K562 (cell line): Measurements from ENCODE around the gene KMT2C. TPM values are rescaled to one million over a fixed set of nuclear protein-coding genes. Genes with fewer than 3 reads are reported as not detected.

ENCODE experiments used
- ATAC-seq: fragments of 200-7000 bp; cut with Tn5 transposase; 3 replicates; pipeline ENCODE4 v1.9.1; 2020; ENCODE audit warnings: moderate library complexity
- BruUV-seq: library from RNA; stranded (reverse); fragments of 400-500 nt; replicated peaks from 2 replicates; lab custom pipeline; 2021; lab: Mats Ljungman, UMichigan
- CTCF ChIA-PET: fragments of 300-600 bp; formaldehyde crosslinking; extraction: SDS; loops from one replicate; lab custom pipeline; 2021; ENCODE audit warnings: low intra/inter-chr PET ratio; lab: Yijun Ruan, JAX
- POLR2A ChIA-PET: fragments of 300-600, 350-650 bp; sonication (Branson Sonifier 250); formaldehyde crosslinking; extraction: SDS; loops from one replicate; lab custom pipeline; 2021; ENCODE audit warnings: antibody characterized with exemption, inconsistent platforms; lab: Yijun Ruan, JAX
- DNase-seq, 4 experiments: peaks; one replicate each; pipeline versions ENCODE4 v3.0.0 to v3.0.0-alpha.2; 2011 to 2018; ENCODE audit warnings: low spot score in 3 of 4, mixed read lengths in 3 of 4; ENCODE audit errors: extremely low read depth in 1 of 4
- FAIRE-seq: peaks from 2 replicates; lab custom pipeline; 2011; peaks lifted over from hg19 to GRCh38; lab: Jason Lieb, UNC
- H2AFZ ChIP-seq: 2 replicates; pipeline ENCODE4 v1.6.0; 2011; ENCODE audit warnings: low read depth, low read length, control low read depth, inconsistent platforms
- H3K27ac ChIP-seq: fragments of 200-600 bp; 3 replicates; pipeline ENCODE4 v1.8.0; 2011; ENCODE audit warnings: low read depth, mild to moderate bottlenecking, control low read depth, inconsistent platforms, low read length, moderate library complexity, mixed read lengths; ENCODE audit errors: extremely low read depth
- H3K27me3 ChIP-seq, 2 experiments: fragments of 300-600 bp in 1 of 2; 2 replicates in 1 of 2; 3 replicates in 1 of 2; pipeline versions ENCODE4 v1.6.0 to v1.8.0; 2011; ENCODE audit warnings: inconsistent platforms in 2 of 2, low read length in 2 of 2, mild to moderate bottlenecking in 1 of 2, mixed read lengths in 1 of 2, moderate library complexity in 1 of 2; ENCODE audit not compliant: control insufficient read depth in 2 of 2, insufficient read depth in 2 of 2
- H3K36me3 ChIP-seq: fragments of 300-600 bp; 3 replicates; pipeline ENCODE4 v1.8.0; 2011; ENCODE audit warnings: mild to moderate bottlenecking, low read length, inconsistent platforms; ENCODE audit not compliant: control insufficient read depth, insufficient read depth
- H3K4me1 ChIP-seq, 2 experiments: fragments of 200-600 bp in 1 of 2; replicated peaks in 1 of 2; 2 replicates in 1 of 2; 3 replicates in 1 of 2; pipeline versions ENCODE4 v1.5.1 to v1.8.0; 2011; ENCODE audit warnings: inconsistent platforms in 2 of 2, low read length in 2 of 2, mild to moderate bottlenecking in 1 of 2, mixed read lengths in 1 of 2, moderate library complexity in 1 of 2; ENCODE audit not compliant: control insufficient read depth in 2 of 2, insufficient read depth in 2 of 2
- H3K4me2 ChIP-seq: 2 replicates; pipeline ENCODE4 v1.6.1; 2011; ENCODE audit warnings: low read length, control low read depth, inconsistent platforms, mixed read lengths; ENCODE audit not compliant: insufficient read depth
- H3K4me3 ChIP-seq: fragments of 200-600 bp; sonication (generic), shearing (Covaris generic); 2 replicates; pipeline ENCODE4 v1.5.1; 2016; ENCODE audit warnings: control low read depth, inconsistent platforms
- H3K79me2 ChIP-seq: fragments of 200-600 bp; 3 replicates; pipeline ENCODE4 v1.8.0; 2011; ENCODE audit warnings: low read length, inconsistent platforms; ENCODE audit not compliant: control insufficient read depth, insufficient read depth
- H3K9ac ChIP-seq, 2 experiments: 2 replicates each; pipeline versions ENCODE4 v1.6.0 to v1.6.1; 2011; ENCODE audit warnings: low read depth in 2 of 2, low read length in 2 of 2, control low read depth in 1 of 2, inconsistent platforms in 1 of 2, mild to moderate bottlenecking in 1 of 2, mixed read lengths in 1 of 2; ENCODE audit not compliant: insufficient read depth in 1 of 2
- H3K9me1 ChIP-seq: one replicate; pipeline ENCODE4 v1.6.0; 2011; ENCODE audit warnings: inconsistent platforms, mild to moderate bottlenecking, low read length, moderate library complexity; ENCODE audit not compliant: control insufficient read depth, insufficient read depth
- H3K9me3 ChIP-seq: replicated peaks from 2 replicates; pipeline ENCODE4 v1.5.1; 2011; ENCODE audit warnings: low read depth, low read length, inconsistent platforms; ENCODE audit not compliant: control insufficient read depth, insufficient read depth
- H4K20me1 ChIP-seq: replicated peaks from 2 replicates; pipeline ENCODE4 v1.6.1; 2011; ENCODE audit warnings: low read length, inconsistent platforms, mixed read lengths; ENCODE audit not compliant: control insufficient read depth, insufficient read depth
- ARID2 ChIP-seq: fragments of 450-650 bp; IDR thresholded peaks from 2 replicates; pipeline ENCODE4 v1.6.1; 2017; ENCODE audit warnings: antibody characterized with exemption, mild to moderate bottlenecking
- ATF7 ChIP-seq: fragments of 450-650 bp; IDR thresholded peaks from 2 replicates; pipeline ENCODE4 v1.7.1; 2014; ENCODE audit warnings: mild to moderate bottlenecking, moderate library complexity
- KDM1A ChIP-seq, 2 experiments: fragments of 450-650 bp; IDR thresholded peaks; 2 replicates each; pipeline ENCODE4 v1.6.1; 2016; ENCODE audit warnings: mild to moderate bottlenecking in 2 of 2
- NRF1 ChIP-seq, 2 experiments: fragments of 450-650 bp; IDR thresholded peaks in 1 of 2; conservative IDR thresholded peaks in 1 of 2; 2 replicates each; pipeline ENCODE4 v1.6.1; 2014; ENCODE audit warnings: mild to moderate bottlenecking in 2 of 2
- SMARCE1 ChIP-seq: fragments of 450-650 bp; IDR thresholded peaks from 2 replicates; pipeline ENCODE4 v1.7.1; 2016; ENCODE audit warnings: mild to moderate bottlenecking
- TFAM ChIP-seq: fragments of 250-450 bp; sonication (Bioruptor Pico); conservative IDR thresholded peaks from 2 replicates; pipeline ENCODE4 v1.5.0; 2021; ENCODE audit warnings: mild to moderate bottlenecking, moderate library complexity
- ZFP36 ChIP-seq: fragments of 150-350 bp; IDR thresholded peaks from 2 replicates; pipeline ENCODE4 v1.6.1; 2018; ENCODE audit warnings: low read length, low read depth; ENCODE audit not compliant: partially characterized antibody
- ZNF263 ChIP-seq: sonication (generic); formaldehyde crosslinking; IDR thresholded peaks from 2 replicates; pipeline ENCODE4 v1.8.0; 2022; ENCODE audit warnings: mild to moderate bottlenecking, missing genetic modification reagents, borderline replicate concordance
- WGBS: fragments of 100-300 bp; shearing (Covaris generic); methylation state at CpG from one replicate; pipeline ENCODE4 v1.1.6; 2016; ENCODE audit warnings: low coverage, mixed read lengths; ENCODE audit not compliant: insufficient coverage; ENCODE audit errors: missing lambda C conversion rate; 5-methylcytosine and 5-hydroxymethylcytosine counted together
- in situ Hi-C: fragments of 300-500 bp; cut with MboI; formaldehyde crosslinking; loops from 4 replicates; pipeline ENCODE4 v1.15.0; 2018; ENCODE audit warnings: inconsistent platforms, mixed read lengths
- intact Hi-C: fragments of 100-400 bp; cut with micrococcal nuclease; formaldehyde crosslinking; loops from 2 replicates; pipeline ENCODE4 v1.14.2; 2022
- polyA plus RNA-seq, 8 experiments: library from polyadenylated mRNA; depleted of rRNA in 4 of 8; stranded (reverse) in 5 of 8; unstranded in 3 of 8; fragments of >200 nt; fragmentation: Nextera tagmentation in 2 of 8; fragmentation: Illumina TruSeq in 1 of 8; extraction: Ambion mirVana in 2 of 8; extraction: Trizol in 1 of 8; gene quantifications; 2 replicates each; pipeline versions ENCODE4 v1.2.1 to v1.2.3, GENCODE V29; 2011 to 2014; ENCODE audit warnings: inconsistent platforms in 1 of 8, missing spikeins in 1 of 8
- total RNA-seq, 7 experiments: library from RNA; depleted of rRNA in 6 of 7; stranded (reverse); fragments of >200 nt in 6 of 7; fragmentation: Illumina TruSeq in 2 of 7; extraction: Trizol in 2 of 7; gene quantifications; 2 replicates each; pipeline versions ENCODE4 v1.2.1 to v1.2.3, GENCODE V29; 2011 to 2021; ENCODE audit warnings: low replicate concordance in 1 of 7
- TF ChIP-seq, protein P1 (sequence below): fragments of 250-450 bp; sonication (Bioruptor Pico); IDR thresholded peaks from 2 replicates; pipeline ENCODE4 v1.5.0; 2020; ENCODE audit warnings: mild to moderate bottlenecking, borderline replicate concordance
- TF ChIP-seq, protein P2 (sequence below), 2 experiments: fragments of 450-650 bp in 1 of 2; sonication (generic) in 1 of 2; formaldehyde crosslinking; conservative IDR thresholded peaks; 2 replicates each; pipeline versions ENCODE4 v1.4.0 to v1.8.1; 2020 to 2022; ENCODE audit warnings: mild to moderate bottlenecking in 1 of 2, missing genetic modification reagents in 1 of 2
- TF ChIP-seq, protein P3 (sequence below), 2 experiments: fragments of 450-650 bp; IDR thresholded peaks; 2 replicates each; pipeline ENCODE4 v1.6.1; 2016
- TF ChIP-seq, protein P4 (sequence below): sonication (generic); formaldehyde crosslinking; IDR thresholded peaks from 2 replicates; pipeline ENCODE4 v1.8.1; 2023; ENCODE audit warnings: mild to moderate bottlenecking, missing genetic modification reagents

Gene KMT2C
- total and polyA plus RNA-seq, 9 of the 15 experiments (the other 6 are each of a cell fraction or from before 2014, with no cell fraction given) = 4.9 to 67.8 (median 27.1) TPM

DNA sequence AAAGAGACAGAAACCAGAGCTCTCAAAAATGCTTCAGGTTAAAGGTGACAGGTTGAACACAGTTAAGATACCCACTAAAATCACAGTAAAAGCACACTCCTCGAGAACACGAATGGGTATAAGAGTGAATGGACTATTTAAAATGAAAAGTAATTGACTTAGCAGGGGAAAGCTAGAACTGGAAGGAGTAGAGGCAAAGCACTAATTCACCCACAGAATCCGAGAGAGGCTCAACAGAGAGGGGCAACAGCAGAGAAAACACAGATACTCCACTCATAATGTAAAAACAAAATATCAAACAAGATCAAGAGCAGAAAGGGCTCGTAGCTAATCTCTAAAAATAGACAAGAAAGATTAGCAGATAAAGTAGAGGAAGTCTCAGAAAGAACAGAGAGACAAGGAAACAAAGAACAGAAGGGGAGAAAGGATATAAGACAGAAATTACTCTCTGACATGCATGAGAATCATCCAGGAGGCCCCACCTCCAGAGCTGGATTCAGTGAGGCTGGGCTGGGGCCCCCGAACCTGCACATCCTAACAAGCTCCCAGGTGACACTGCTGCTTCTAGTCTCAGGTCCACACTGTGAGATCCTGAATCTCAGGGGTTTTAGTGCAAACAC lies 292.7 kb downstream of the KMT2C start:
- WGBS = 75% methylated on average over 5 of the region's 5 CpGs
- CTCF ChIA-PET = no interaction called here
- ATAC-seq (no peak), FAIRE-seq (no peak), DNase-seq (no peak)
- in situ Hi-C loops (no loop called here), intact Hi-C loops (no loop called here)
- Histone ChIP-seq H3K36me3 (peaks cover 96% of the 10 kb centered on the region), H3K9me3 (no peaks in the 10 kb centered on the region), H3K4me1 (no peaks in the 10 kb centered on the region), H3K9me1 (peaks cover 4% of the 10 kb centered on the region), H3K9ac (no peak overlapping the region), H2AFZ (no peak overlapping the region), H3K4me2 (no peak overlapping the region), H3K4me3 (no peak overlapping the region), H4K20me1 (no peaks in the 10 kb centered on the region; the same call in 1 of the 2 replicates), H3K27ac (no peak overlapping the region), H3K79me2 (no peaks in the 10 kb centered on the region), H3K27me3 (no peaks in the 10 kb centered on the region)
- no TSS peak for BruUV-seq
- POLR2A ChIA-PET = interaction anchor here (0.9 to 1.3 kb wide), 3 partner anchors 9 to 30 kb away, joined by 3 to 7 read pairs (median 3); no protein-coding TSS in a partner anchor
- TF ChIP-seq, protein P1, sequence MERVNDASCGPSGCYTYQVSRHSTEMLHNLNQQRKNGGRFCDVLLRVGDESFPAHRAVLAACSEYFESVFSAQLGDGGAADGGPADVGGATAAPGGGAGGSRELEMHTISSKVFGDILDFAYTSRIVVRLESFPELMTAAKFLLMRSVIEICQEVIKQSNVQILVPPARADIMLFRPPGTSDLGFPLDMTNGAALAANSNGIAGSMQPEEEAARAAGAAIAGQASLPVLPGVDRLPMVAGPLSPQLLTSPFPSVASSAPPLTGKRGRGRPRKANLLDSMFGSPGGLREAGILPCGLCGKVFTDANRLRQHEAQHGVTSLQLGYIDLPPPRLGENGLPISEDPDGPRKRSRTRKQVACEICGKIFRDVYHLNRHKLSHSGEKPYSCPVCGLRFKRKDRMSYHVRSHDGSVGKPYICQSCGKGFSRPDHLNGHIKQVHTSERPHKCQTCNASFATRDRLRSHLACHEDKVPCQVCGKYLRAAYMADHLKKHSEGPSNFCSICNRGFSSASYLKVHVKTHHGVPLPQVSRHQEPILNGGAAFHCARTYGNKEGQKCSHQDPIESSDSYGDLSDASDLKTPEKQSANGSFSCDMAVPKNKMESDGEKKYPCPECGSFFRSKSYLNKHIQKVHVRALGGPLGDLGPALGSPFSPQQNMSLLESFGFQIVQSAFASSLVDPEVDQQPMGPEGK = no peak
- TF ChIP-seq ZNF263 (CRISPR knock-in tag) (no peak), SMARCE1 (no peak), ZFP36 (no peak), NRF1 (conservative IDR thresholded peaks at IDR 0.05 in 1 of 2, IDR thresholded peaks at IDR 0.05 in 1 of 2) (no peak), ATF7 (no peak), KDM1A (IDR thresholded peaks at IDR 0.05) (no peak), TFAM (no peak), ARID2 (no peak)
- TF ChIP-seq, protein P2, sequence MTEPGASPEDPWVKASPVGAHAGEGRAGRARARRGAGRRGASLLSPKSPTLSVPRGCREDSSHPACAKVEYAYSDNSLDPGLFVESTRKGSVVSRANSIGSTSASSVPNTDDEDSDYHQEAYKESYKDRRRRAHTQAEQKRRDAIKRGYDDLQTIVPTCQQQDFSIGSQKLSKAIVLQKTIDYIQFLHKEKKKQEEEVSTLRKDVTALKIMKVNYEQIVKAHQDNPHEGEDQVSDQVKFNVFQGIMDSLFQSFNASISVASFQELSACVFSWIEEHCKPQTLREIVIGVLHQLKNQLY (CRISPR knock-in tag; conservative IDR thresholded peaks at IDR 0.05) = no peak
- TF ChIP-seq, protein P3, sequence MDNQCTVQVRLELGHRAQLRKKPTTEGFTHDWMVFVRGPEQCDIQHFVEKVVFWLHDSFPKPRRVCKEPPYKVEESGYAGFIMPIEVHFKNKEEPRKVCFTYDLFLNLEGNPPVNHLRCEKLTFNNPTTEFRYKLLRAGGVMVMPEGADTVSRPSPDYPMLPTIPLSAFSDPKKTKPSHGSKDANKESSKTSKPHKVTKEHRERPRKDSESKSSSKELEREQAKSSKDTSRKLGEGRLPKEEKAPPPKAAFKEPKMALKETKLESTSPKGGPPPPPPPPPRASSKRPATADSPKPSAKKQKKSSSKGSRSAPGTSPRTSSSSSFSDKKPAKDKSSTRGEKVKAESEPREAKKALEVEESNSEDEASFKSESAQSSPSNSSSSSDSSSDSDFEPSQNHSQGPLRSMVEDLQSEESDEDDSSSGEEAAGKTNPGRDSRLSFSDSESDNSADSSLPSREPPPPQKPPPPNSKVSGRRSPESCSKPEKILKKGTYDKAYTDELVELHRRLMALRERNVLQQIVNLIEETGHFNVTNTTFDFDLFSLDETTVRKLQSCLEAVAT (IDR thresholded peaks at IDR 0.05) = no peak
- TF ChIP-seq, protein P4, sequence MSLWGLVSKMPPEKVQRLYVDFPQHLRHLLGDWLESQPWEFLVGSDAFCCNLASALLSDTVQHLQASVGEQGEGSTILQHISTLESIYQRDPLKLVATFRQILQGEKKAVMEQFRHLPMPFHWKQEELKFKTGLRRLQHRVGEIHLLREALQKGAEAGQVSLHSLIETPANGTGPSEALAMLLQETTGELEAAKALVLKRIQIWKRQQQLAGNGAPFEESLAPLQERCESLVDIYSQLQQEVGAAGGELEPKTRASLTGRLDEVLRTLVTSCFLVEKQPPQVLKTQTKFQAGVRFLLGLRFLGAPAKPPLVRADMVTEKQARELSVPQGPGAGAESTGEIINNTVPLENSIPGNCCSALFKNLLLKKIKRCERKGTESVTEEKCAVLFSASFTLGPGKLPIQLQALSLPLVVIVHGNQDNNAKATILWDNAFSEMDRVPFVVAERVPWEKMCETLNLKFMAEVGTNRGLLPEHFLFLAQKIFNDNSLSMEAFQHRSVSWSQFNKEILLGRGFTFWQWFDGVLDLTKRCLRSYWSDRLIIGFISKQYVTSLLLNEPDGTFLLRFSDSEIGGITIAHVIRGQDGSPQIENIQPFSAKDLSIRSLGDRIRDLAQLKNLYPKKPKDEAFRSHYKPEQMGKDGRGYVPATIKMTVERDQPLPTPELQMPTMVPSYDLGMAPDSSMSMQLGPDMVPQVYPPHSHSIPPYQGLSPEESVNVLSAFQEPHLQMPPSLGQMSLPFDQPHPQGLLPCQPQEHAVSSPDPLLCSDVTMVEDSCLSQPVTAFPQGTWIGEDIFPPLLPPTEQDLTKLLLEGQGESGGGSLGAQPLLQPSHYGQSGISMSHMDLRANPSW (CRISPR knock-in tag) = no peak
